ENCODE results near the gene CSAD.

The CSAD gene

DNA sequence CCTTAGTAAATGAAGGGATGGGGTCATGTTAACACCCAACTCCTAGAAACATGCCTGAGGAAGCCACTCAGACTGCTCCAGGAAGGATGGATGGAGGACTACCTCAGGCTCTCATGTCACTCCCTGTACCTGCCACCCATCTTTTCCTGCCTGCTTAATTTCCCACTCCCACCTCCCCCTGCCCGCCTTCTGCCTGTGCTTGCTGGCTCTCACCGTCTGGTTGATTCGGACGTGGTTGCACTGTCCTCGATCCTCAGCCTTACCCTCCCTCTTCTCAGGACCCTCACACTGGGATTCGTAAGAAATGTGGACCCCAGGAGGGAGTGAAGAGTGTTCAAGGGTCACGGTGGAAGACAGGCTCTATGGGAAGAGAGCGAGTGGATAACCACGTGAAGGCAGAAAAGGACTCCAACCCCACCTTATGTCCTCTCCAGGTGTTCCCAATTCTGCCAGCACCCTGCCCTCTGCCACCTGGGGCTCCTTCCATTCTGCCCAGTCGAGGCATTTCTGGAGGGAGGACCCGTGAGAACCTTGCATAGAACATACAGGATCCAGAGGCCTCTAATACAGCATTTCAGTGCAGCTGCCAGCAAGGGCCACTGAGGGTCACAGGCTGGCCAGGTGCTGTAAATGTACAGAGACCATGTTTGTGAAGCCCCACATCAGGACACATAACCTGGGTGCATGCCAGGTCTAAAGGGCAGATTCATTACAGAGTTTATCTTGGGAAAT lies 13.4 kb upstream of the CSAD start:
- TF ChIP-seq Cebpa-rat (IDR thresholded peaks at IDR 0.05): no peak
- H4K20me1 ChIP-seq: peaks cover 7% of the 10 kb centered on the region; the same call in 1 of the 2 replicates
- no peak overlapping the region for H3K27ac ChIP-seq
- H3K4me3 ChIP-seq: no peak overlapping the region
- no peaks in the 10 kb centered on the region for H3K9me3 ChIP-seq
- H3K4me1 ChIP-seq: peaks cover 36% of the 10 kb centered on the region
- no peak overlapping the region for H3K4me2 ChIP-seq
- H3K27me3 ChIP-seq: no peaks in the 10 kb centered on the region
- H3K9ac ChIP-seq: no peak overlapping the region
- peaks cover 40% of the 10 kb centered on the region for H3K36me3 ChIP-seq

DNA sequence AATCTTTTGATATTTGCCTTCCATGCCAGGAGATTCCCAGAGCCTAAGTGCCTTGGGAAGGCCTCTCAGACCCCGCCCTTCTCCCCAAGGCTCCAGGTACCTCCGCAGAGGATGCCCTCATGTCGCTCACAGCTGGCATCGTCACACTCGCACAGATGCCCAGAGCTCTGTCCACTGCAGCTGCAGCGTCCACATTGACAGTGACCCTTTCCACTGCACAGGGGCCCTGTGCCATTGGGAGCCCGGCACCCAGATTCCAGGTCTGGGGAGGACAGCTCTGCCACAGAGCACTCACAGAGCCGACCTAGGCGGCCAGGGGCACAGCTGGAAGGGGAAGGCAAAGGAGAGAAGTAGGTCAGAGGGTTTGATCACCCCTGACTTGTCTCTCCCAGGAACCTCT lies 12.3 kb upstream of the CSAD start:
- H3K4me1 ChIP-seq: peaks cover 25% of the 10 kb centered on the region
- H3K4me2 ChIP-seq: no peak overlapping the region
- H3K36me3 ChIP-seq: peaks cover 51% of the 10 kb centered on the region
- H3K9me3 ChIP-seq: no peaks in the 10 kb centered on the region
- no peak overlapping the region for H3K27ac ChIP-seq
- no peak overlapping the region for H3K9ac ChIP-seq
- H3K4me3 ChIP-seq: no peak overlapping the region
- H3K27me3 ChIP-seq: no peaks in the 10 kb centered on the region
- TF ChIP-seq Cebpa-rat (IDR thresholded peaks at IDR 0.05): no peak
- peaks cover 17% of the 10 kb centered on the region; the same call in 1 of the 2 replicates for H4K20me1 ChIP-seq

DNA sequence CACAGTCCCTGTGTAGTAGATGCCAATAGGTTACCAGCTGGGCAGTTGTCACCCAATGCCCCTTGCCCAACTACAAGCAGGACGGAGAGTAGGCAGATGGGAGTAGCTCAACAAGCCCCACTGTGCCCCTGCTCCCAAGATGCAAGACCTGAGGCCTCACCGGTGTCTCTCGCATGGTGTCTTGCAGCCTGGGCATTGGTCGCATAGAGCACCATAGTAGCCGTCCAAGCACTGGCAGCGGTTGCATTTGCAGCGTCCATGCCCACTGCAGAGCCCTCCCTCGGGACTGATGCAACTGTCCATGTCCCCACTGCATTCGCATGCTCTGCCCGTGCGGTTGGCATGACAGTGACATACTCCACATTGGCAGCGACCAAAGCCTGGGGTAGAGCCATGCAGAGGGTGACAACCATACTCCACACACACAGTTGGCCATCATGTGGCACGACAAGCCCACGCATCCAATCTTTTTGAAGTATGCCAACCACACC lies 11.9 kb upstream of the CSAD start:
- no peak overlapping the region for H3K9ac ChIP-seq
- no peak overlapping the region for H3K4me3 ChIP-seq
- H3K36me3 ChIP-seq: peaks cover 56% of the 10 kb centered on the region
- peaks cover 20% of the 10 kb centered on the region for H3K4me1 ChIP-seq
- H3K9me3 ChIP-seq: no peaks in the 10 kb centered on the region
- TF ChIP-seq Cebpa-rat (IDR thresholded peaks at IDR 0.05): no peak
- H3K4me2 ChIP-seq: no peak overlapping the region
- H3K27me3 ChIP-seq: no peaks in the 10 kb centered on the region
- H3K27ac ChIP-seq: no peak overlapping the region
- H4K20me1 ChIP-seq: peaks cover 21% of the 10 kb centered on the region; the same call in 1 of the 2 replicates

DNA sequence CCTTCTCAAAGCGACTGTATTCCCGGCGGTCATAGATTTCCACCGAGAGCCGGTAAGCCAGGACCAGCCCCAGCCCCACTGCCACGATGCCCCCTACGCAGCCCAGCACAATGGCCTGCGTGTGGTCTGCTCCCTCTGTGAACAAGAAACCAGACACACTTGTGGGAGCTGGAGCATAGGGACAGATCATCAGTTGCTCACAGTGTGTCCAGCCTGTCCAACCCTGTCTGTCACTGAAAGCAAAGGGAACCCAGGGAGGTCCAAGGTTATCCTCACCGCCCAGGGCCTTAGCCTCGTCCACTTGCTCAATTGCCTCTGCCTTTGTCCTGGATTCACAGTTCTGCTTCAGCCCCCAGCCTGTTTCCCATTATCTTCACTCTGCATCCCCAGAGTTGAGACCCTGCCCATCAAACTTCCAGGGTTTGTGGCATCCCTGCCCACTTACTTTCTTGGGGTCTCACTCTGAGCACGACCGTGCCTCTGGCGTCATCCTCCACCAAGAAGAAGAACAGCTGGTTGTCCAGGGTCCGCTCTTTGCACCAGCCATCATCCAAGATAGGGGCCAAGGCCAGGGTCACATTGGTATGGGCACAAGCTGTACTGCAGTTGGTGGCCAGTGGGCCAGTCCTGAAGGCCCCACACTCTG lies 11.3 kb upstream of the CSAD start:
- Histone ChIP-seq H3K36me3 (peaks cover 59% of the 10 kb centered on the region), H3K27ac (no peak overlapping the region), H3K9me3 (no peaks in the 10 kb centered on the region)

DNA sequence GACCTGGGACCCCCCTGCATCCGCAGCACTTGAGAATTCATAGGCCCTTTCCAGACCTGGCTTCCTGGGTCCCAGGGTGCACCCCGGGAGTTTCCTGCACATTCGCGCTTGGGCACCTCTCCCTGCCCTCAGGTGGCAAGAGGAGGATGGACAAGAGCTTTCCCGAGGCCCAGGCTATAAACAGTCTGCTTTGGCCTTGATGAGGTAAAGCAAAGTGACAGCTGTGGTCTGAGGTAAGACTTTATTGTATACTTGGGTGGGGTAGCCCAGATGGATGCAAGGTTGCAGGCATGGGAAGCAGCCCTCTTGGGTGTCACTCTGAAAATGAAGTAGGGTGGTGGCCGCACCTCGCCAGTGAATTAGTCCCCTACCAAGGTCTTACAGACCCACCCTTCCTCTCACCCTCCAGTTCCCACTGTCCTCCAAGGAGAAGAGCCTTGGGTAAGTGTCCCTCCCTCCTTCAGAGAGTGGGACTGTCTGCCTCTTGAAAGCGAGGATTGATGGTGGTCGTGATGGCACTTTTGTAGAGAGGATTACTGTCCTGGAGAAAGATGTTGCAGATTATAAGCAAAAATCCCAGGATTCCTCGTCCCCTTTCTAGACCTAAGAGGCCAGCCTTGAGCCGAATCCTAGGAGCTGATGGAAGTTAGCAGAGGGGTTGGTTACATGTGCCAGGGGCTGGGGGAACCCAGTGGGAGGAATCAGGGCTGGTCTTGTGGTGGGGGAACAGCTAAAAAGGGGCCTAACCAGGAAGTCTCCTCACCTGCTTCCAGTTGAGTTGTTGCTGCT lies 10.6 kb upstream of the CSAD start:
- Histone ChIP-seq H3K27me3 (no peaks in the 10 kb centered on the region), H3K9ac (no peak overlapping the region), H3K27ac (no peak overlapping the region), H3K4me3 (no peak overlapping the region), H3K4me2 (no peak overlapping the region), H3K9me3 (no peaks in the 10 kb centered on the region), H3K36me3 (peaks cover 60% of the 10 kb centered on the region), H3K4me1 (peaks cover 19% of the 10 kb centered on the region), H4K20me1 (peaks cover 34% of the 10 kb centered on the region)
- TF ChIP-seq Cebpa-rat (IDR thresholded peaks at IDR 0.05): no peak

More for the DNA sequence above, 11.3 kb upstream of the CSAD start:
- Histone ChIP-seq H3K4me2 (no peak overlapping the region), H4K20me1 (peaks cover 27% of the 10 kb centered on the region; the same call in 1 of the 2 replicates), H3K9ac (no peak overlapping the region), H3K27me3 (no peaks in the 10 kb centered on the region), H3K4me1 (peaks cover 19% of the 10 kb centered on the region), H3K4me3 (no peak overlapping the region)
- TF ChIP-seq Cebpa-rat (IDR thresholded peaks at IDR 0.05): no peak

DNA sequence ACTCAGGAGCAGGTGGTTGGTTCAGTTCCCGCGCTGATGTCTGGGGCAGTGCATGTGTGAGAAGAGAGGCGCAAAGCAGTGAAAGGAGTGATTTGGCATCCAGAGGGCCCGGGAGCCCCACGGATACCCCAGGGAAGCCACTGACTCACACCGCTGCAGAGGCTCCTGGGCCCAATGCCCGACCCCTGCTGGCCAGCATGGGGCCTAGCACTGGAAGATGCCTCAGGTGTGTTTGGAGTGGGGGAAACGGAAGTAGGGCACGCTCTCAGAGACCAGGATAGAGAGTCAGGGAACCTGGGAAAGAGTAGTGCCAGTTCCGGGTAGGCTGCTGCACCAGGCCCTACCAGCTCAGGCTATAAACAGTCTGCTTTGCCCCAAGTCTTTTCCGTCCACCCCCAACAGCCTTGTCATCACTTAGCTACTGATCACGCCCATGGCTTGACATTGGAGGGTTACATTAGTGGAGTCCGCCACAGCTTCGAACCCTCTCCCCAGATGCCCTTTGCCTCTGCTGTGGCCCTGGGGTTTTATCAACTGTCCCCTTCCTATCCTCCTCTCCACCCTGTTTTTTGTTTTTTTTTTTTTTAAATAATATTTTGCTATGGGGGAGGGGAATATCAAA lies 9.5 kb upstream of the CSAD start:
- H3K4me3 ChIP-seq: no peak overlapping the region
- peaks cover 45% of the 10 kb centered on the region for H4K20me1 ChIP-seq
- no peak for TF ChIP-seq Cebpa-rat (IDR thresholded peaks at IDR 0.05)
- H3K4me1 ChIP-seq: peaks cover 19% of the 10 kb centered on the region
- H3K9me3 ChIP-seq: no peaks in the 10 kb centered on the region
- no peaks in the 10 kb centered on the region for H3K27me3 ChIP-seq
- no peak overlapping the region for H3K27ac ChIP-seq
- H3K4me2 ChIP-seq: peak overlapping the region; percentile 34; the same call in 1 of the 2 replicates
- H3K9ac ChIP-seq: no peak overlapping the region
- peaks cover 70% of the 10 kb centered on the region for H3K36me3 ChIP-seq

DNA sequence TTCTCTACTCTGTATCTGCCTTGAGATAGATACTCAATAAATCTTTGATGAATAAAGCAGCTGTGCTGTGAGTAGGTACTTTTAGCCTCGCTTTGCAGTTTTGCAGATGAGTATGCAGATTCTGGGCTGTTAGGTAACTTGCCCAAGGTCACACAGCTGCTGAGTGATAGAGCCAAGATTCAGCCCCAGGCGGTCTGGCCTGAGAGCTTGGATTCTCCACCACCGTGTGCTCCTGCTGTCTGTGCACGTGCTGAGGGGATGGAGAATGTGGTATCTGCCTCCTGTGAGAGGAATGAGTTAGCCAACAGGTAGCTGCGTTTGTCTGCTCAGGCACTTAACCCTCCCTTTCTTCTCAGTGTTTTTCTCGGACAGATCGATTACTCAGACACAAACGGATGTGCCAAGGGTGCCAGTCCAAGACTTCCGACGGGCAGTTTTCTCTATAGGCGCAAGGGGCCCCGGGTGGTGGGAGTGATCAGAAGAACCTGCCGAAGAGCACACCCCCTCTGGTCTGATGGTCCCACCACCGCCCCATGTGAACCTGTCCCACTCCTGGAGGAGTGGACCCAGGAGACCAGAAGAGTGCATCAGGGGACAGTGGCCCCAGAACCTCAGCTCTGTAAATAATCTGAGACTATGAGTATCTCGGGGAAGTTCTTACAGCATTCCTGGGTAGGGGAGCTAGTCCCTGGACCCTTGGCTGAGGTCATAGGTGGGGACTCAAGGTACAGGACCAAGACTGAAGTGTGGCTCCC lies 6.6 kb upstream of the CSAD start:
- Histone ChIP-seq H3K4me1 (peaks cover 46% of the 10 kb centered on the region), H4K20me1 (peaks cover 74% of the 10 kb centered on the region), H3K4me3 (no peak overlapping the region), H3K27ac (no peak overlapping the region), H3K36me3 (peaks cover 85% of the 10 kb centered on the region), H3K9ac (no peak overlapping the region), H3K4me2 (no peak overlapping the region), H3K9me3 (no peaks in the 10 kb centered on the region), H3K27me3 (no peaks in the 10 kb centered on the region)
- no peak for TF ChIP-seq Cebpa-rat (IDR thresholded peaks at IDR 0.05)

DNA sequence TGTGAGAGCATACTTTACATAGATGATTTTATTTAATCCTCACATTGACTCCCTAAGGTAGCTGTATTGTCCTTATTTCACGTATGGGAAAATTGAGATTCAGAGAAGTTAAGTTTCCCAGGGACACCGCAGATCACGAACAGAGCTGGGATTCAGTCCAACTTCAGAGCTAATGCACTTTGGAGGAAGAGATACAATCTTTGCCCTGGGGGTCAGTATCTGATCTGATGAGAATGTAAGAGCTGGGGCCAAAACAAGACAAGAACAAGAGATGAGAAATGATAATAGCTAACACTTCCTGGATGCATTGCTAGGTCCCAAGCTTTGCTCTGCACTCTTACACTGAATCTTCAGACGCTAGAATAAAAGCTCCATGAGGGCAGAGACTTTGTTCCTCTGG lies 6.0 kb upstream of the CSAD start:
- no peaks in the 10 kb centered on the region for H3K9me3 ChIP-seq
- no peak overlapping the region for H3K27ac ChIP-seq
- peaks cover 85% of the 10 kb centered on the region for H3K36me3 ChIP-seq
- TF ChIP-seq Cebpa-rat (IDR thresholded peaks at IDR 0.05): no peak
- H3K4me2 ChIP-seq: no peak overlapping the region
- no peak overlapping the region for H3K4me3 ChIP-seq
- H3K27me3 ChIP-seq: no peaks in the 10 kb centered on the region
- H3K4me1 ChIP-seq: peaks cover 52% of the 10 kb centered on the region
- peaks cover 80% of the 10 kb centered on the region for H4K20me1 ChIP-seq
- H3K9ac ChIP-seq: no peak overlapping the region

All from BLaER1 (cell line).